Gastroesophageal sphincter (tissue), 4 donors: Measurements from ENCODE around the gene GIPC3. TPM values are rescaled to one million over a fixed set of nuclear protein-coding genes. Genes with fewer than 3 reads are reported as not detected.
"Not testable (repeated sequence)": the region's sequence is repeated elsewhere in the genome, so short reads cannot be mapped to it uniquely, and the experiment has no call there.

Experiments
- ATAC-seq: fragments of 150-250 bp; one replicate; pipeline ENCODE4 v1.9.1; 2016; ENCODE audit warnings: mild to moderate bottlenecking, moderate library complexity
- H3K27ac ChIP-seq, 4 donors: fragments of 200-600 bp; sonication (generic) in 3 of 4; 1 replicate in 3 of 4; 2 replicates in 1 of 4; pipeline ENCODE4 v1.5.1; 2016 to 2019
- H3K27me3 ChIP-seq: fragments of 200-600 bp; sonication (generic); one replicate; pipeline ENCODE4 v1.5.1; 2019
- H3K36me3 ChIP-seq, 2 donors: fragments of 200-600 bp; sonication (generic); one replicate each; pipeline ENCODE4 v1.5.1; 2019; ENCODE audit warnings: control low read depth in 1 of 2
- H3K4me1 ChIP-seq, 3 donors: fragments of 200-600 bp; sonication (generic); 1 replicate in 2 of 3; 2 replicates in 1 of 3; pipeline ENCODE4 v1.5.1; 2016 to 2019; ENCODE audit warnings: control low read depth in 2 of 3
- H3K4me3 ChIP-seq, 2 donors: fragments of 200-600 bp; sonication (generic); one replicate each; pipeline ENCODE4 v1.5.1; 2019; ENCODE audit warnings: mild to moderate bottlenecking in 1 of 2, moderate library complexity in 1 of 2
- H3K9me3 ChIP-seq, 3 donors: fragments of 200-600 bp; sonication (generic); one replicate each; pipeline ENCODE4 v1.5.1; 2017 to 2019; ENCODE audit warnings: control low read depth in 2 of 3
- EP300 ChIP-seq: sonication (generic); formaldehyde crosslinking; IDR thresholded peaks from one replicate; pipeline ENCODE4 v1.6.1; 2017; ENCODE audit warnings: antibody characterized with exemption, mild to moderate bottlenecking
- POLR2A ChIP-seq, 2 donors: fragments of 450-650 bp; IDR thresholded peaks; one replicate each; pipeline ENCODE4 v1.6.1; 2017; ENCODE audit warnings: antibody characterized with exemption in 2 of 2, mild to moderate bottlenecking in 2 of 2, moderate library complexity in 1 of 2
- POLR2AphosphoS5 ChIP-seq: sonication (generic); formaldehyde crosslinking; IDR thresholded peaks from one replicate; pipeline ENCODE4 v1.6.1; 2017; ENCODE audit warnings: antibody characterized with exemption
- WGBS, 2 donors: methylation state at CpG; one replicate each; pipeline ENCODE4 v1.1.5; 2018; ENCODE audit warnings: low coverage in 1 of 2; 5-methylcytosine and 5-hydroxymethylcytosine counted together
- total RNA-seq, 4 donors: library from RNA; depleted of rRNA; stranded (reverse); fragments of >200 nt; gene quantifications; one replicate each; pipeline ENCODE4 v1.1.0, GENCODE V29; 2016
- TF ChIP-seq, protein P1 (sequence below), 4 experiments: fragments of 200-600 bp in 2 of 4; fragments of 450-650 bp in 2 of 4; sonication (generic) in 1 of 4; IDR thresholded peaks; one replicate each; pipeline ENCODE4 v1.5.1; 2017 to 2019; ENCODE audit warnings: antibody characterized with exemption in 4 of 4, mild to moderate bottlenecking in 2 of 4, moderate library complexity in 2 of 4

The GIPC3 gene
- total RNA-seq, 4 donors from 2014 or later = 0.94 to 16.8 (median 2.1) TPM

DNA sequence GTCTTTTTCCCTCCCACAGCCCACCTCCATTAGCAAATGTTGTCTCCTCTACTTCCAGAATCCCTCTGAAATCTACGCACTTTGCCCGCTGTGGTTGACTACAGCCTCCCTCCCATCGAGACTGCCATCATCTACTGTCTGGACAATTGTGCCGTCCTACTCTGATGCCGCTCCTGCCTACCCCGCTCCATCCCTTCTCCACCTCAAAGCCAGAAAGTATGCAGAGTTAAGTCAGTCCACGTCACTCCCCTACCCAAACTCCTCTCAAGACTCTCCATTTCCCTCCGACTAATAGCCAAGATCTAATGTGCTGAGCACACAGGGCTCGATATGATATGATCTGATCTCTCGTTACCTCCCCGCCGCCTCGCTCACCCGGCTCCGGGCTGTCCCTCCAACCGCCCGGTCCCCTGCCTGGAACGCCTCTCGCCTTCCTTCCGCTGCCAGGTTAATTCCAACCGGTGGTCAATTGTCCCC, 40.8 kb downstream of the GIPC3 start:
- 4 to 5% methylated on average over 8 to 15 of the region's 21 CpGs for WGBS, 2 donors
- no peak for ATAC-seq
- peak overlapping the region; percentile 92 to 95 for H3K4me3 ChIP-seq

GRCh38 chr19:3626473-3627350, 41.4 kb downstream of the GIPC3 start, which contains the start of gene CACTIN:
Gene CACTIN (minus strand): TSS chr19:3626790. CDS start chr19:3626762, 28 bp downstream.
- H3K36me3 ChIP-seq = peaks cover 0 to 38% of the 10 kb centered on the region in 2 donors
- peak; percentile 98 for ATAC-seq
- 0% methylated on average over 4 to 9 of the region's 80 CpGs for WGBS, 2 donors
- H3K4me1 ChIP-seq = peaks cover 0 to 34% (median 15%) of the 10 kb centered on the region in 3 donors
- no peaks in the 10 kb centered on the region for H3K9me3 ChIP-seq
- peak; percentile 89 to 91 for TF ChIP-seq POLR2A (IDR thresholded peaks at IDR 0.05)
- peak; percentile 90 for TF ChIP-seq POLR2AphosphoS5
- TF ChIP-seq, protein P1, sequence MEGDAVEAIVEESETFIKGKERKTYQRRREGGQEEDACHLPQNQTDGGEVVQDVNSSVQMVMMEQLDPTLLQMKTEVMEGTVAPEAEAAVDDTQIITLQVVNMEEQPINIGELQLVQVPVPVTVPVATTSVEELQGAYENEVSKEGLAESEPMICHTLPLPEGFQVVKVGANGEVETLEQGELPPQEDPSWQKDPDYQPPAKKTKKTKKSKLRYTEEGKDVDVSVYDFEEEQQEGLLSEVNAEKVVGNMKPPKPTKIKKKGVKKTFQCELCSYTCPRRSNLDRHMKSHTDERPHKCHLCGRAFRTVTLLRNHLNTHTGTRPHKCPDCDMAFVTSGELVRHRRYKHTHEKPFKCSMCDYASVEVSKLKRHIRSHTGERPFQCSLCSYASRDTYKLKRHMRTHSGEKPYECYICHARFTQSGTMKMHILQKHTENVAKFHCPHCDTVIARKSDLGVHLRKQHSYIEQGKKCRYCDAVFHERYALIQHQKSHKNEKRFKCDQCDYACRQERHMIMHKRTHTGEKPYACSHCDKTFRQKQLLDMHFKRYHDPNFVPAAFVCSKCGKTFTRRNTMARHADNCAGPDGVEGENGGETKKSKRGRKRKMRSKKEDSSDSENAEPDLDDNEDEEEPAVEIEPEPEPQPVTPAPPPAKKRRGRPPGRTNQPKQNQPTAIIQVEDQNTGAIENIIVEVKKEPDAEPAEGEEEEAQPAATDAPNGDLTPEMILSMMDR (IDR thresholded peaks at IDR 0.05) = peak in 1 of 4 experiments; percentile 27
- no peak for TF ChIP-seq EP300
- H3K4me3 ChIP-seq = peak within 1 kb of the TSS; percentile 92 to 95
- peak within 1 kb of the TSS; percentile 82 to 95 (median 91) for H3K27ac ChIP-seq
- no peaks in the 10 kb centered on the region for H3K27me3 ChIP-seq

More for the DNA sequence above, 40.8 kb downstream of the GIPC3 start:
- Histone ChIP-seq H3K36me3 (peaks cover 0 to 38% of the 10 kb centered on the region in 2 donors), H3K27ac (peak overlapping the region; percentile 82 to 95 (median 91)), H3K27me3 (no peaks in the 10 kb centered on the region), H3K4me1 (peaks cover 0 to 34% (median 15%) of the 10 kb centered on the region in 3 donors), H3K9me3 (no peaks in the 10 kb centered on the region)
- no peak for TF ChIP-seq EP300
- no peak for TF ChIP-seq POLR2AphosphoS5
- no peak for TF ChIP-seq POLR2A (IDR thresholded peaks at IDR 0.05)
- TF ChIP-seq, protein P1 (IDR thresholded peaks at IDR 0.05) = no peak

DNA sequence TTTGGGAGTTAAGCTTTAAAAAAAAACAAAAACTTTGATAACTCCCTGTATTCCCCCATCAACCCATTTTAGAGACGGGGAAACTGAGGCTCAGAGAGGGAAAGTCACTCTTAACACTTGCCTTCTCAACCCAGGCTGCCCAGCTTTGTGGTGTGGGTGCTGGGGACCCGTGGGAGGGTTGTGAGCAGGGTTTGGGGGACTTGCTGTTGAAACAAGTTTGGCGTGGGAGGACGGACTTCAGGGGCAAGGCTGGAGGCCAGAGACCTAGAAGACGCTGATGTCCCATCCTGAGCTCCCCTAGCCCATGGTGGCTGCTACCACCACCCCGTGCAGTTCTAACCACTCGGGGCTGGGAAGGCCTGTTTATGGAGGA, 42.1 kb downstream of the GIPC3 start:
- Histone ChIP-seq H3K27ac (peak overlapping the region; percentile 19 to 95 (median 91)), H3K9me3 (no peaks in the 10 kb centered on the region), H3K4me1 (peaks cover 0 to 36% (median 15%) of the 10 kb centered on the region in 3 donors), H3K4me3 (peak overlapping the region in 1 of 2 donors; percentile 95), H3K36me3 (peaks cover 0 to 38% of the 10 kb centered on the region in 2 donors), H3K27me3 (no peaks in the 10 kb centered on the region)
- WGBS, 2 donors = 33 to 87% methylated on average over 4 to 5 of the region's 7 CpGs
- TF ChIP-seq EP300 = no peak
- TF ChIP-seq, protein P1 (IDR thresholded peaks at IDR 0.05) = no peak
- TF ChIP-seq POLR2A (IDR thresholded peaks at IDR 0.05) = no peak
- TF ChIP-seq POLR2AphosphoS5 = no peak
- ATAC-seq = no peak

DNA sequence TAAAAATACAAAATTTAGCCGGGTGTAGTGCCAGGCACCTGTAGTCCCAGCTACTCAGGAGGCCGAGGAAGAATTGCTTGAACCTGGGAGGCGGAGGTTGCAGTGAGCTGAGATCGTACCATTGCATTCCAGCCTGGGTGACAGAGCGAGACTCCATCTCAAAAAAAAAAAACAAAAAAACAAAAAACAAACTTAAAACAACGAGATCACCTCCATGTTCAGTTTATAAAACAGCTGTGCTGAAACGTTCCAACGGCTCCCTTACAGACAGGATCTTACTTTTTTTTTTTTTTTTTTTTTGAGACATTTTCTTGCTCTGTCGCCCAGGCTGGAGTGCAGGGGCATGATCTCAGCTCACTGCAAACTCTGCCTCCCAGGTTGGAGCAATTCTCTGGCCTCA, 43.5 kb downstream of the GIPC3 start:
- 34 to 40% methylated on average over 4 to 7 of the region's 9 CpGs for WGBS, 2 donors
- H3K9me3 ChIP-seq, ATAC-seq, H3K27me3 ChIP-seq, H3K4me3 ChIP-seq: not testable (repeated sequence)
- peak overlapping the region in 2 of 4 donors; percentile 43 to 93 for H3K27ac ChIP-seq
- H3K4me1 ChIP-seq = peaks cover 0 to 45% (median 15%) of the 10 kb centered on the region in 3 donors
- peaks cover 0 to 38% of the 10 kb centered on the region in 2 donors for H3K36me3 ChIP-seq

- no peaks in the 10 kb centered on the region for H3K9me3 ChIP-seq
- ATAC-seq = no peak
- no peak for TF ChIP-seq EP300
- no peak for TF ChIP-seq POLR2A (IDR thresholded peaks at IDR 0.05)
- TF ChIP-seq, protein P1 (IDR thresholded peaks at IDR 0.05) = no peak
- no peak for TF ChIP-seq POLR2AphosphoS5
- peak overlapping the region in 3 of 4 donors; percentile 54 to 76 (median 61) for H3K27ac ChIP-seq
- peaks cover 0 to 20% (median 0%) of the 10 kb centered on the region in 3 donors for H3K4me1 ChIP-seq
- peaks cover 0 to 58% of the 10 kb centered on the region in 2 donors for H3K36me3 ChIP-seq
- 75 to 88% methylated on average over 3 to 8 of the region's 43 CpGs for WGBS, 2 donors
- no peak overlapping the region for H3K4me3 ChIP-seq
- no peaks in the 10 kb centered on the region for H3K27me3 ChIP-seq
These were observed 46.0 kb downstream of the GIPC3 start for GRCh38 chr19:3631053-3631861.
